Tibial nerve (tissue), 3 donors: ENCODE measurements around the gene TRIP11.

Source experiments
- POLR2A ChIP-seq, 2 donors: fragments of 450-650 bp; IDR thresholded peaks; one replicate each; pipeline ENCODE4 v1.6.1; 2017; ENCODE audit warnings: antibody characterized with exemption in 2 of 2, mild to moderate bottlenecking in 2 of 2, moderate library complexity in 2 of 2
- TF ChIP-seq, protein P1 (sequence below), 5 experiments: fragments of 200-600 bp in 3 of 5; fragments of 450-650 bp in 2 of 5; sonication (generic) in 3 of 5; IDR thresholded peaks; one replicate each; pipeline ENCODE4 v1.5.1; 2016 to 2019; ENCODE audit warnings: antibody characterized with exemption in 5 of 5, mild to moderate bottlenecking in 3 of 5, moderate library complexity in 2 of 5

DNA sequence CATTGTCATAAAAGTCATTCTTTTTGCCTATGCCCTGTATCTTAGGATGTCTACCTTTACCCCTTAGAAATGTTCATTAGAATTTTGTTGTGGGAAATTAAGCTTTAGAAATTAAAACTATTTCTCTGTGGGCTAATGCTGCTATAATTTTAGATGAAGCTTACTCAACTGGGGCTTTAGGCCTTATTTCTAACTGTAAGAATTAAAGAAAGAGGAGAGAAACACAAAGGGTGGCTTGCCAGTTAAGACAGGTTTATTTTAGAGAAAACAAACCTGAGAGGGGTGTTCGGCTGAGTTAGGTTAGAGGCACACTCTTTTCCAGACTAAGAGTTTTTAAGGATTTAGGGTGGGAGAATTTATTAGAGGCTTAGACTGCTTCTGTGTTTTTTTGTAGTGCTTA is 6.4 kb downstream of the TRIP11 start:
- TF ChIP-seq, protein P1, sequence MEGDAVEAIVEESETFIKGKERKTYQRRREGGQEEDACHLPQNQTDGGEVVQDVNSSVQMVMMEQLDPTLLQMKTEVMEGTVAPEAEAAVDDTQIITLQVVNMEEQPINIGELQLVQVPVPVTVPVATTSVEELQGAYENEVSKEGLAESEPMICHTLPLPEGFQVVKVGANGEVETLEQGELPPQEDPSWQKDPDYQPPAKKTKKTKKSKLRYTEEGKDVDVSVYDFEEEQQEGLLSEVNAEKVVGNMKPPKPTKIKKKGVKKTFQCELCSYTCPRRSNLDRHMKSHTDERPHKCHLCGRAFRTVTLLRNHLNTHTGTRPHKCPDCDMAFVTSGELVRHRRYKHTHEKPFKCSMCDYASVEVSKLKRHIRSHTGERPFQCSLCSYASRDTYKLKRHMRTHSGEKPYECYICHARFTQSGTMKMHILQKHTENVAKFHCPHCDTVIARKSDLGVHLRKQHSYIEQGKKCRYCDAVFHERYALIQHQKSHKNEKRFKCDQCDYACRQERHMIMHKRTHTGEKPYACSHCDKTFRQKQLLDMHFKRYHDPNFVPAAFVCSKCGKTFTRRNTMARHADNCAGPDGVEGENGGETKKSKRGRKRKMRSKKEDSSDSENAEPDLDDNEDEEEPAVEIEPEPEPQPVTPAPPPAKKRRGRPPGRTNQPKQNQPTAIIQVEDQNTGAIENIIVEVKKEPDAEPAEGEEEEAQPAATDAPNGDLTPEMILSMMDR (IDR thresholded peaks at IDR 0.05), result no peak
- TF ChIP-seq POLR2A (IDR thresholded peaks at IDR 0.05), result no peak
